Smooth muscle cell (in vitro differentiated cells): Measurements from ENCODE around the gene GPR150. TPM values are rescaled to one million over a fixed set of nuclear protein-coding genes. Genes with fewer than 3 reads are reported as not detected.
A peak's percentile ranks its signal among the peaks of the same experiment; 100 is the strongest.

Experiments used
- DNase-seq: peaks from one replicate; lab custom pipeline; 2025; ENCODE audit not compliant: unreplicated experiment; lab: John Stamatoyannopoulos, UW
- H2AFZ ChIP-seq: fragments of 200-600 bp; sonication (generic); 2 replicates; pipeline ENCODE4 v1.6.0; 2016; ENCODE audit warnings: antibody characterized with exemption, low read depth, mild to moderate bottlenecking
- H3F3A ChIP-seq: fragments of 200-600 bp; sonication (generic); 2 replicates; pipeline ENCODE4 v1.6.0; 2017; ENCODE audit warnings: antibody characterized with exemption, low read depth
- H3K27ac ChIP-seq: fragments of 200-600 bp; sonication (generic); 2 replicates; pipeline ENCODE4 v1.5.1; 2016; ENCODE audit warnings: low read depth, mild to moderate bottlenecking
- H3K27me3 ChIP-seq: fragments of 200-600 bp; sonication (generic); 2 replicates; pipeline ENCODE4 v1.6.1; 2016; ENCODE audit warnings: low read depth, mild to moderate bottlenecking
- H3K36me3 ChIP-seq: fragments of 200-600 bp; sonication (generic); 2 replicates; pipeline ENCODE4 v1.5.1; 2016; ENCODE audit warnings: low read depth
- H3K4me1 ChIP-seq: fragments of 200-600 bp; sonication (generic); 2 replicates; pipeline ENCODE4 v1.5.1; 2016; ENCODE audit warnings: low read depth
- H3K4me2 ChIP-seq: fragments of 200-600 bp; sonication (generic); 2 replicates; pipeline ENCODE4 v1.6.0; 2016; ENCODE audit warnings: mild to moderate bottlenecking
- H3K4me3 ChIP-seq: fragments of 200-600 bp; sonication (generic); 2 replicates; pipeline ENCODE4 v1.5.1; 2016; ENCODE audit warnings: mild to moderate bottlenecking
- H3K79me2 ChIP-seq: fragments of 200-600 bp; sonication (generic); 2 replicates; pipeline ENCODE4 v1.6.0; 2016; ENCODE audit warnings: low read depth, mild to moderate bottlenecking
- H3K9ac ChIP-seq: fragments of 200-600 bp; sonication (generic); 2 replicates; pipeline ENCODE4 v1.6.0; 2016; ENCODE audit warnings: low read depth
- H3K9me3 ChIP-seq: fragments of 200-600 bp; sonication (generic); replicated peaks from 2 replicates; pipeline ENCODE4 v1.5.1; 2016; ENCODE audit warnings: low read depth
- H4K20me1 ChIP-seq: fragments of 200-600 bp; sonication (generic); 2 replicates; pipeline ENCODE4 v1.6.0; 2016; ENCODE audit warnings: low read depth
- CTCF ChIP-seq: fragments of 200-600 bp; sonication (generic); IDR thresholded peaks from 2 replicates; pipeline ENCODE4 v1.5.1; 2017; ENCODE audit warnings: borderline replicate concordance, mild to moderate bottlenecking, antibody characterized with exemption; ENCODE audit not compliant: insufficient read depth, poor library complexity, severe bottlenecking
- WGBS: methylation state at CpG from one replicate; pipeline ENCODE4 v1.1.7; 2016; ENCODE audit warnings: low lambda C conversion rate; 5-methylcytosine and 5-hydroxymethylcytosine counted together
- polyA plus RNA-seq: library from polyadenylated mRNA; unstranded; fragments of >200 nt; fragmentation: Nextera tagmentation; extraction: Ambion mirVana; gene quantifications from 2 replicates; pipeline ENCODE4 v1.2.1, GENCODE V29; 2016
- total RNA-seq: library from RNA; depleted of rRNA; stranded (reverse); fragments of >200 nt; gene quantifications from 2 replicates; pipeline ENCODE4 v1.2.3, GENCODE V29; 2014

GPR150 gene
- total and polyA plus RNA-seq, 2 experiments from 2014 or later, result 0.04 to 0.13 TPM

DNA sequence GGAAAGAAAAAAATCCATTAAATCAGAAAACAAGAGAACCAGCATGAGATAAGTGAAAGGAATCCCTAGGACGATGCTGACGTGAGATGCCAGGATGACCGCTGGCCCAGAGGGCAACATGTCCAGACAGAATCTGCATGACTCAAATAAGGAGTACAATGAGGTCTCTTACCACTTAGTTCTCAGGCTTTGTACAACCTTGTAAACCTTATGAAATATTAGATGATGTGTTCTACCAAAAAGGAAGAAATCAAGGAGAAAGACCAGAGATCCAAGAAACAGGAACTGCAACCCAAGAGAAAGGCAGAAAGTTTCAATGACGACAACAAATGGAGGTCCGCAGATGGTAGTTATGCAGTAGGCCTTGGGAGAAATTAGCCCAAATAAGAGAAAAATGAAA, 2.8 kb upstream of the GPR150 start:
- Histone ChIP-seq H3K36me3 (no peaks in the 10 kb centered on the region), H3K9ac (peak overlapping the region; percentile 53), H3K27ac (peak overlapping the region; percentile 90), H3K9me3 (no peaks in the 10 kb centered on the region), H2AFZ (peak overlapping the region; percentile 48), H3K4me1 (peaks cover 22% of the 10 kb centered on the region), H3K27me3 (peaks cover 25% of the 10 kb centered on the region), H3K4me2 (no peak overlapping the region), H3K79me2 (no peaks in the 10 kb centered on the region), H3F3A (no peaks in the 10 kb centered on the region), H3K4me3 (no peak overlapping the region), H4K20me1 (no peaks in the 10 kb centered on the region)
- TF ChIP-seq CTCF, result no peak
- WGBS, result 77% methylated on average over 5 of the region's 5 CpGs
- no peak for DNase-seq

DNA sequence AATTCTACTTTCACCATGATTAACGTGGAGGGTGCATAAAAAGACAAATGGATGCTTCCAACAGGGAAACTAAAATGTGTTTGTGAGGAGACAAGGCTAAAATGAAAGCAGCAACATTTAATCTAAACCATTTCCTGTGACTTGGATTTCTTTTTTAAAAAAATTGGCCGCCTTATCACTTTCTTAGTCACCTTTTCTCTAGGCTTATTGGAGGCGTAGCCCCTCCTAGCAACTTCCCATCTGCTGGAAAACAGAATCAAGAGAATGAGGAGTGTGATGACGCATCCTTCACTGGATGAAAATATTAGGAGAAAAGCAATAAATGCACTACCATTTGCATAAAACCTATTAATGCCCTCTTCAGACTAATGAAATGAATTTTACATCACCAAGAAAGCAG, 791 bp upstream of the GPR150 start:
- DNase-seq, result no peak
- Histone ChIP-seq H3K27ac (no peak overlapping the region), H3F3A (no peaks in the 10 kb centered on the region), H3K36me3 (no peaks in the 10 kb centered on the region), H3K4me1 (peaks cover 22% of the 10 kb centered on the region), H3K27me3 (peaks cover 36% of the 10 kb centered on the region), H3K4me2 (no peak overlapping the region), H4K20me1 (no peaks in the 10 kb centered on the region), H3K4me3 (no peak overlapping the region), H3K9ac (no peak overlapping the region), H3K79me2 (no peaks in the 10 kb centered on the region), H3K9me3 (no peaks in the 10 kb centered on the region), H2AFZ (no peak overlapping the region)
- TF ChIP-seq CTCF, result no peak
- 81% methylated on average over 4 of the region's 4 CpGs for WGBS

GRCh38 chr5:95619514-95620029, 315 bp upstream of the GPR150 start:
- no peak for TF ChIP-seq CTCF
- Histone ChIP-seq H3K4me3 (peak overlapping the region; percentile 59), H3K9me3 (no peaks in the 10 kb centered on the region), H3K36me3 (no peaks in the 10 kb centered on the region), H3K4me2 (peak overlapping the region; percentile 96), H2AFZ (peak overlapping the region; percentile 83), H3K79me2 (no peaks in the 10 kb centered on the region), H3K4me1 (peaks cover 22% of the 10 kb centered on the region), H3K27ac (no peak overlapping the region), H3K9ac (no peak overlapping the region), H3F3A (no peaks in the 10 kb centered on the region), H3K27me3 (peaks cover 36% of the 10 kb centered on the region), H4K20me1 (no peaks in the 10 kb centered on the region)
- no peak for DNase-seq
- WGBS, result 26% methylated on average over 19 of the region's 19 CpGs
